ENCODE results near the gene ODC1.

GRCh38 chr2:10486091-10486490 is 38.0 kb upstream of the ODC1 start:
- no peak for TF ChIP-seq POLR2A (IDR thresholded peaks at IDR 0.05)
- TF ChIP-seq, protein P1, sequence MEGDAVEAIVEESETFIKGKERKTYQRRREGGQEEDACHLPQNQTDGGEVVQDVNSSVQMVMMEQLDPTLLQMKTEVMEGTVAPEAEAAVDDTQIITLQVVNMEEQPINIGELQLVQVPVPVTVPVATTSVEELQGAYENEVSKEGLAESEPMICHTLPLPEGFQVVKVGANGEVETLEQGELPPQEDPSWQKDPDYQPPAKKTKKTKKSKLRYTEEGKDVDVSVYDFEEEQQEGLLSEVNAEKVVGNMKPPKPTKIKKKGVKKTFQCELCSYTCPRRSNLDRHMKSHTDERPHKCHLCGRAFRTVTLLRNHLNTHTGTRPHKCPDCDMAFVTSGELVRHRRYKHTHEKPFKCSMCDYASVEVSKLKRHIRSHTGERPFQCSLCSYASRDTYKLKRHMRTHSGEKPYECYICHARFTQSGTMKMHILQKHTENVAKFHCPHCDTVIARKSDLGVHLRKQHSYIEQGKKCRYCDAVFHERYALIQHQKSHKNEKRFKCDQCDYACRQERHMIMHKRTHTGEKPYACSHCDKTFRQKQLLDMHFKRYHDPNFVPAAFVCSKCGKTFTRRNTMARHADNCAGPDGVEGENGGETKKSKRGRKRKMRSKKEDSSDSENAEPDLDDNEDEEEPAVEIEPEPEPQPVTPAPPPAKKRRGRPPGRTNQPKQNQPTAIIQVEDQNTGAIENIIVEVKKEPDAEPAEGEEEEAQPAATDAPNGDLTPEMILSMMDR (IDR thresholded peaks at IDR 0.05): no peak
